H1 (cell line): ENCODE data around the gene RCAN2. TPM values are rescaled to one million over a fixed set of nuclear protein-coding genes. Genes with fewer than 3 reads are reported as not detected.

Source experiments
- CTCF ChIA-PET: fragments of 300-600 bp; sonication (Branson Sonifier 250); formaldehyde crosslinking; loops from one replicate; lab custom pipeline; 2021; ENCODE audit not compliant: partially characterized antibody; lab: Charles Lee
- POLR2A ChIA-PET: fragments of 300-600 bp; sonication (Branson Sonifier 250); formaldehyde crosslinking; loops from one replicate; lab custom pipeline; 2021; ENCODE audit warnings: inconsistent platforms; ENCODE audit not compliant: partially characterized antibody; lab: Charles Lee
- DNase-seq, 2 experiments: peaks; one replicate each; pipeline versions ENCODE4 v3.0.0 to v3.0.0-alpha.2; 2010 to 2022; ENCODE audit warnings: low spot score in 2 of 2, low read depth in 1 of 2, mixed read lengths in 1 of 2
- FAIRE-seq: peaks from 2 replicates; lab custom pipeline; 2011; peaks lifted over from hg19 to GRCh38; lab: Jason Lieb, UNC
- H2AFZ ChIP-seq: 2 replicates; pipeline ENCODE4 v1.8.1; 2012; ENCODE audit warnings: low read length, inconsistent platforms
- H2AK5ac ChIP-seq: 2 replicates; pipeline ENCODE4 v1.6.1; 2013; ENCODE audit warnings: low read depth, low read length
- H2BK120ac ChIP-seq: replicated peaks from 2 replicates; pipeline ENCODE3; 2013; ENCODE audit warnings: low read depth, low read length, inconsistent platforms
- H2BK12ac ChIP-seq: 2 replicates; pipeline ENCODE4 v1.6.1; 2013; ENCODE audit warnings: low read depth, low read length
- H2BK15ac ChIP-seq: 2 replicates; pipeline ENCODE4 v1.6.1; 2013; ENCODE audit warnings: low read length
- H2BK20ac ChIP-seq: 2 replicates; pipeline ENCODE4 v1.6.1; 2013; ENCODE audit warnings: low read length
- H2BK5ac ChIP-seq: 2 replicates; pipeline ENCODE4 v1.6.1; 2013; ENCODE audit warnings: low read depth, low read length
- H3K14ac ChIP-seq: 2 replicates; pipeline ENCODE4 v1.6.1; 2013; ENCODE audit warnings: inconsistent platforms; ENCODE audit not compliant: insufficient read length
- H3K18ac ChIP-seq: 2 replicates; pipeline ENCODE4 v1.6.1; 2013; ENCODE audit warnings: low read length; ENCODE audit errors: extremely low read depth
- H3K23ac ChIP-seq: 2 replicates; pipeline ENCODE4 v1.6.1; 2013; ENCODE audit warnings: inconsistent platforms; ENCODE audit not compliant: insufficient read length
- H3K23me2 ChIP-seq: 2 replicates; pipeline ENCODE4 v1.6.1; 2013; ENCODE audit warnings: low read depth, low read length
- H3K27ac ChIP-seq: 2 replicates; pipeline ENCODE4 v1.6.1; 2011; ENCODE audit warnings: low read depth, low read length, inconsistent platforms
- H3K27me3 ChIP-seq, 4 experiments: replicated peaks in 1 of 4; 1 replicate in 1 of 4; 2 replicates in 3 of 4; pipeline versions ENCODE4 v1.6.1 to v1.8.1; 2011 to 2013; ENCODE audit warnings: low read length in 3 of 4, mild to moderate bottlenecking in 3 of 4, inconsistent platforms in 2 of 4, mixed read lengths in 2 of 4, moderate library complexity in 1 of 4; ENCODE audit not compliant: control insufficient read depth in 3 of 4, insufficient read depth in 3 of 4; ENCODE audit errors: extremely low read depth in 1 of 4
- H3K36me3 ChIP-seq, 4 experiments: 2 replicates each; pipeline versions ENCODE4 v1.6.1 to v1.8.1; 2011 to 2013; ENCODE audit warnings: mild to moderate bottlenecking in 4 of 4, low read length in 3 of 4, moderate library complexity in 2 of 4, control low read depth in 1 of 4, inconsistent platforms in 1 of 4; ENCODE audit not compliant: insufficient read depth in 4 of 4, control insufficient read depth in 2 of 4
- H3K4ac ChIP-seq: replicated peaks from 2 replicates; pipeline ENCODE3; 2013; ENCODE audit warnings: low read length, low read depth, mixed read lengths, inconsistent platforms; ENCODE audit not compliant: insufficient read length
- H3K4me1 ChIP-seq, 4 experiments: replicated peaks in 1 of 4; 1 replicate in 1 of 4; 2 replicates in 3 of 4; pipeline versions ENCODE4 v1.6.1 to v1.8.1; 2011 to 2013; ENCODE audit warnings: low read length in 3 of 4, inconsistent platforms in 2 of 4, mixed read lengths in 1 of 4; ENCODE audit not compliant: insufficient read depth in 4 of 4, control insufficient read depth in 3 of 4
- H3K4me2 ChIP-seq, 2 experiments: 2 replicates each; pipeline versions ENCODE4 v1.6.1 to v1.8.1; 2011 to 2013; ENCODE audit warnings: low read depth in 2 of 2, low read length in 2 of 2, control low read depth in 1 of 2, inconsistent platforms in 1 of 2, mild to moderate bottlenecking in 1 of 2; ENCODE audit not compliant: insufficient read depth in 1 of 2
- H3K4me3 ChIP-seq, 4 experiments: fragments of 200-600, 300-600 bp in 1 of 4; sonication (generic), shearing (Covaris generic), sonication (Bioruptor Twin) in 1 of 4; 2 replicates each; pipeline versions ENCODE4 v1.5.1 to v1.8.1; 2011 to 2016; ENCODE audit warnings: low read length in 4 of 4, low read depth in 3 of 4, control low read depth in 2 of 4, inconsistent platforms in 2 of 4, mild to moderate bottlenecking in 2 of 4, mixed read lengths in 1 of 4, moderate library complexity in 1 of 4; ENCODE audit not compliant: insufficient read depth in 2 of 4; ENCODE audit errors: extremely low read depth in 1 of 4
- H3K56ac ChIP-seq: replicated peaks from 2 replicates; pipeline ENCODE3; 2013; ENCODE audit warnings: low read depth, mild to moderate bottlenecking, mixed read lengths, low read length, inconsistent platforms; ENCODE audit not compliant: insufficient read length
- H3K79me1 ChIP-seq: 2 replicates; pipeline ENCODE4 v1.6.1; 2013; ENCODE audit warnings: low read depth, low read length, control low read depth
- H3K79me2 ChIP-seq, 2 experiments: 2 replicates each; pipeline versions ENCODE4 v1.6.1 to v1.8.1; 2012 to 2013; ENCODE audit warnings: low read length in 2 of 2, mild to moderate bottlenecking in 2 of 2, inconsistent platforms in 1 of 2; ENCODE audit not compliant: insufficient read depth in 2 of 2, control insufficient read depth in 1 of 2
- H3K9ac ChIP-seq, 4 experiments: replicated peaks in 1 of 4; 1 replicate in 1 of 4; 2 replicates in 3 of 4; pipeline versions ENCODE4 v1.6.1 to v1.8.1; 2011 to 2013; ENCODE audit warnings: low read depth in 3 of 4, low read length in 3 of 4, control low read depth in 2 of 4, mild to moderate bottlenecking in 2 of 4, moderate library complexity in 2 of 4, inconsistent platforms in 1 of 4; ENCODE audit errors: extremely low read depth in 1 of 4
- H3K9me3 ChIP-seq, 2 experiments: 2 replicates each; pipeline versions ENCODE4 v1.6.1 to v1.8.1; 2012 to 2013; ENCODE audit warnings: mild to moderate bottlenecking in 2 of 2, moderate library complexity in 2 of 2, control low read depth in 1 of 2, inconsistent platforms in 1 of 2, low read depth in 1 of 2, low read length in 1 of 2, mixed read lengths in 1 of 2; ENCODE audit not compliant: insufficient read depth in 2 of 2
- H4K20me1 ChIP-seq, 2 experiments: replicated peaks in 1 of 2; 2 replicates each; pipeline versions ENCODE3 to v1.8.1; 2011 to 2013; ENCODE audit warnings: inconsistent platforms in 2 of 2, low read length in 2 of 2, mild to moderate bottlenecking in 1 of 2; ENCODE audit not compliant: insufficient read depth in 2 of 2, control insufficient read depth in 1 of 2
- H4K5ac ChIP-seq: 2 replicates; pipeline ENCODE4 v1.6.1; 2013; ENCODE audit warnings: low read length, low read depth, mixed read lengths, inconsistent platforms; ENCODE audit not compliant: insufficient read length
- H4K8ac ChIP-seq: 2 replicates; pipeline ENCODE4 v1.8.0; 2013; ENCODE audit warnings: mild to moderate bottlenecking, moderate library complexity, low read length, inconsistent platforms; ENCODE audit not compliant: insufficient read depth; ENCODE audit errors: extremely low read depth
- H4K91ac ChIP-seq: replicated peaks from 2 replicates; pipeline ENCODE3; 2013; ENCODE audit warnings: low read length, mixed read lengths, inconsistent platforms; ENCODE audit not compliant: insufficient read length
- ATF2 ChIP-seq: IDR thresholded peaks from 2 replicates; pipeline ENCODE4 v1.6.1; 2012; ENCODE audit warnings: low read length, inconsistent platforms
- BRCA1 ChIP-seq: IDR thresholded peaks from 2 replicates; pipeline ENCODE4 v1.6.1; 2012; ENCODE audit warnings: low read depth, low read length, improper control_type of control experiment
- CHD1 ChIP-seq: IDR thresholded peaks from 2 replicates; pipeline ENCODE4 v1.6.1; 2012; ENCODE audit warnings: low read depth, low read length, improper control_type of control experiment
- E2F6 ChIP-seq: IDR thresholded peaks from 2 replicates; pipeline ENCODE4 v1.6.1; 2012; ENCODE audit warnings: inconsistent platforms
- KDM5A ChIP-seq: fragments of 200-600 bp; IDR thresholded peaks from 2 replicates; pipeline ENCODE4 v1.7.1; 2012; ENCODE audit warnings: mild to moderate bottlenecking, low read length, inconsistent platforms, mixed read lengths
- MAFK ChIP-seq: IDR thresholded peaks from 2 replicates; pipeline ENCODE4 v1.6.1; 2012; ENCODE audit warnings: low read depth, mild to moderate bottlenecking, improper control_type of control experiment, low read length
- NRF1 ChIP-seq: IDR thresholded peaks from 2 replicates; pipeline ENCODE4 v1.6.1; 2011; ENCODE audit warnings: mild to moderate bottlenecking, low read depth, low read length, improper control_type of control experiment
- RFX5 ChIP-seq: IDR thresholded peaks from 2 replicates; pipeline ENCODE4 v1.6.1; 2011; ENCODE audit warnings: low read depth, low read length, improper control_type of control experiment, borderline replicate concordance
- RXRA ChIP-seq: IDR thresholded peaks from 2 replicates; pipeline ENCODE4 v1.6.1; 2011; ENCODE audit warnings: low read depth, mild to moderate bottlenecking, low read length, moderate library complexity; ENCODE audit not compliant: insufficient read depth
- SAP30 ChIP-seq: fragments of 300-600 bp; sonication (generic); IDR thresholded peaks from 2 replicates; pipeline ENCODE4 v1.7.1; 2012; ENCODE audit warnings: low read length, moderate library complexity, mild to moderate bottlenecking, inconsistent platforms; ENCODE audit not compliant: insufficient read depth, insufficient replicate concordance
- SIX5 ChIP-seq: IDR thresholded peaks from 2 replicates; pipeline ENCODE4 v1.6.1; 2011; ENCODE audit warnings: mild to moderate bottlenecking, low read depth, low read length
- SP4 ChIP-seq: IDR thresholded peaks from 2 replicates; pipeline ENCODE4 v1.6.1; 2012; ENCODE audit warnings: low read length, inconsistent platforms
- YY1 ChIP-seq: IDR thresholded peaks from 2 replicates; pipeline ENCODE4 v1.6.1; 2011; ENCODE audit warnings: low read depth, mild to moderate bottlenecking, low read length
- WGBS, 2 experiments: shearing (Covaris generic) in 1 of 2; methylation state at CpG; one replicate each; pipeline versions ENCODE4 v1.1.6 to v1.1.7; 2013 to 2015; ENCODE audit warnings: low lambda C conversion rate in 2 of 2, mixed read lengths in 2 of 2, inconsistent platforms in 1 of 2, low coverage in 1 of 2, missing lambda C conversion rate in 1 of 2; ENCODE audit not compliant: insufficient replicate concordance in 2 of 2, insufficient coverage in 1 of 2, insufficient read length in 1 of 2; ENCODE audit errors: extremely low coverage in 1 of 2, missing lambda C conversion rate in 1 of 2; 5-methylcytosine and 5-hydroxymethylcytosine counted together
- polyA plus RNA-seq, 7 experiments: library from polyadenylated mRNA; depleted of rRNA in 3 of 7; stranded (reverse) in 5 of 7; unstranded in 2 of 7; fragments of >200 nt in 5 of 7; fragments of 200-250 nt in 2 of 7; gene quantifications; 1 replicate in 5 of 7; 2 replicates in 1 of 7; 4 replicates in 1 of 7; pipeline versions ENCODE4 v1.2.1 to v1.2.3, GENCODE V29; 2011 to 2013; ENCODE audit warnings: missing spikeins in 2 of 7, mixed read lengths in 2 of 7
- total RNA-seq: library from RNA; stranded (reverse); fragmentation: NEBNext Ultra II Directional; extraction: Animal tissue kit (Norgen Biotek cat#: 25700); gene quantifications from 2 replicates; pipeline ENCODE4 v1.2.1, GENCODE V29; 2021

Gene RCAN2
- total and polyA plus RNA-seq, 2 of the 8 experiments (the other 6 are each of a cell fraction or from before 2014, with no cell fraction given) = 5.0 to 8.5 TPM

GRCh38 chr6:46248143-46248542 is 243.1 kb downstream of the RCAN2 start:
- H3K27me3 ChIP-seq = no peaks in the 10 kb centered on the region
- H2BK15ac ChIP-seq = no peak overlapping the region
- TF ChIP-seq NRF1 (no peak), MAFK (no peak), ATF2 (no peak), RFX5 (no peak), YY1 (no peak), CHD1 (no peak), SIX5 (no peak), E2F6 (no peak), KDM5A (no peak), BRCA1 (no peak), SP4 (no peak), SAP30 (no peak), RXRA (no peak)

More at GRCh38 chr6:46248143-46248542, 243.1 kb downstream of the RCAN2 start:
- Histone ChIP-seq H3K4ac (no peak overlapping the region), H3K23ac (no peak overlapping the region), H3K9me3 (no peaks in the 10 kb centered on the region), H3K79me1 (no peaks in the 10 kb centered on the region), H3K79me2 (no peaks in the 10 kb centered on the region), H3K18ac (no peak overlapping the region), H3K4me1 (no peaks in the 10 kb centered on the region), H4K8ac (no peak overlapping the region), H4K5ac (no peak overlapping the region), H2BK5ac (no peak overlapping the region), H2BK20ac (no peak overlapping the region), H3K56ac (no peak overlapping the region), H3K4me3 (no peak overlapping the region), H3K36me3 (no peaks in the 10 kb centered on the region), H3K9ac (no peak overlapping the region), H3K14ac (no peak overlapping the region), H3K23me2 (no peaks in the 10 kb centered on the region), H3K4me2 (no peak overlapping the region), H2AK5ac (no peak overlapping the region), H4K91ac (no peak overlapping the region), H2BK120ac (no peak overlapping the region), H2AFZ (no peak overlapping the region), H3K27ac (no peak overlapping the region), H2BK12ac (no peak overlapping the region), H4K20me1 (no peaks in the 10 kb centered on the region)
- CTCF ChIA-PET = interaction anchor here (1.4 kb wide), 1 partner anchor 13 kb away, joined by 4 read pairs; no protein-coding TSS in a partner anchor
- POLR2A ChIA-PET = no interaction called here
- FAIRE-seq (no peak), DNase-seq (no peak)
- 91% methylated on average over 2 of the region's 2 CpGs; no CpG with 5 or more reads in 1 of the 2 experiments for whole genome bisulfite sequencing, 2 experiments
